GM06990 (cell line): ENCODE measurements around the gene CEP72.

ENCODE experiments used
- DNase-seq: peaks from one replicate; pipeline ENCODE4 v3.0.0-alpha.2; 2011; ENCODE audit not compliant: insufficient read length; ENCODE audit errors: extremely low read depth
- H3K27me3 ChIP-seq: replicated peaks from 2 replicates; pipeline ENCODE4 v1.6.0; 2011; ENCODE audit warnings: low read length; ENCODE audit not compliant: control insufficient read depth, insufficient read depth
- H3K36me3 ChIP-seq: 2 replicates; pipeline ENCODE4 v1.5.1; 2011; ENCODE audit warnings: low read length; ENCODE audit not compliant: control insufficient read depth, insufficient read depth
- H3K4me3 ChIP-seq: replicated peaks from 2 replicates; pipeline ENCODE4 v1.5.1; 2011; ENCODE audit warnings: low read depth, mild to moderate bottlenecking, control low read depth, low read length
- CTCF ChIP-seq: IDR thresholded peaks from 2 replicates; pipeline ENCODE4 v1.5.1; 2011; ENCODE audit warnings: low read length, control low read depth, mild to moderate bottlenecking, inconsistent platforms; ENCODE audit not compliant: insufficient read depth, poor library complexity, severe bottlenecking

Gene CEP72

GRCh38 chr5:589588-589987 lies 22.6 kb upstream of the CEP72 start:
- TF ChIP-seq CTCF: no peak
- H3K27me3 ChIP-seq: no peaks in the 10 kb centered on the region

DNA sequence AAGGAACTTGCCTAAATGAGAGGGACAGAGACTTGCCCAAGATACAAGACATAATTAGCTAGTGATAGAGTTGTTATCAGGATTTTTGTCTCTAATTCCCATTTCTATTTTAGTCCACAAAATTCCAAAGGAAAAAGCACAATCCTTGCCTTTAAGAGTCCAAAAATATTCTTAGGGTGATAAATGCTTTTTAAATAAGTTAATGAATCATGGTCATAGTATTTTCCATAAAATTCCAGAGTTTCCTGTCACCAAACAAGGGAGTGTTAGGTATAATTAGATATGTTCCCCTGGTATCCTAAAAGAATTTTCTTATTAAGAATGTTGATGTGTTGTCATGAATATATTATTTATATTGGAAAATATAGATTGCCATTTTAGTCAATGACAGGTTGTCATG lies 21.8 kb upstream of the CEP72 start:
- TF ChIP-seq CTCF: no peak
- DNase-seq: no peak
- Histone ChIP-seq H3K36me3 (no peaks in the 10 kb centered on the region), H3K4me3 (no peak overlapping the region), H3K27me3 (no peaks in the 10 kb centered on the region)

More at GRCh38 chr5:589588-589987, 22.6 kb upstream of the CEP72 start:
- H3K36me3 ChIP-seq: no peaks in the 10 kb centered on the region
- H3K4me3 ChIP-seq: no peak overlapping the region
- no peak for DNase-seq

- Histone ChIP-seq H3K27me3 (no peaks in the 10 kb centered on the region), H3K4me3 (no peak overlapping the region), H3K36me3 (no peaks in the 10 kb centered on the region)
- no peak for TF ChIP-seq CTCF
- DNase-seq: no peak
These were observed 20.4 kb upstream of the CEP72 start for GRCh38 chr5:591746-592145.

DNA sequence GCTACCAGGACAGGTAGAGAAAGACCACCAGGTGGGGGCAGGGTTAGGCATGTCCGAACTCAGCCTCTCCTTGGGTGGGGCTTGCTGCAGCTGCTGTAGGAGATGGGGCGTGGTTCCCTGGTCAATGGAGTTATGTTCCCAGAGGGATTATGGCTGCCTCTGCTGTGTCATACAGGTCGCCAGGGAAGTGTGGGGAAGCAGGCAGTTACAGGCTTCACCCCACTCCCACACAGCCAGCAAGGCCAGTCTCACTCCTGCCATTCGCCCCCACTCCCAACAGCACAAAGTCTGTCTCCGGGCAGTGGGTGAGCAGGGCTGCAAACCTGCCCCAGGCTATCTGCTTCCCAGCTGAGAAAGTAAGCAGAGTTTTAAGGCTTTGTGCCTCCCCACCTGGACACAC lies 20.0 kb upstream of the CEP72 start:
- Histone ChIP-seq H3K27me3 (no peaks in the 10 kb centered on the region), H3K36me3 (no peaks in the 10 kb centered on the region), H3K4me3 (no peak overlapping the region)
- no peak for DNase-seq
- TF ChIP-seq CTCF: no peak

GRCh38 chr5:593511-593910 lies 18.6 kb upstream of the CEP72 start:
- H3K27me3 ChIP-seq: no peaks in the 10 kb centered on the region; the same call in 1 of the 2 replicates
- H3K4me3 ChIP-seq: no peak overlapping the region
- no peaks in the 10 kb centered on the region for H3K36me3 ChIP-seq
- TF ChIP-seq CTCF: no peak
- DNase-seq: no peak

DNA sequence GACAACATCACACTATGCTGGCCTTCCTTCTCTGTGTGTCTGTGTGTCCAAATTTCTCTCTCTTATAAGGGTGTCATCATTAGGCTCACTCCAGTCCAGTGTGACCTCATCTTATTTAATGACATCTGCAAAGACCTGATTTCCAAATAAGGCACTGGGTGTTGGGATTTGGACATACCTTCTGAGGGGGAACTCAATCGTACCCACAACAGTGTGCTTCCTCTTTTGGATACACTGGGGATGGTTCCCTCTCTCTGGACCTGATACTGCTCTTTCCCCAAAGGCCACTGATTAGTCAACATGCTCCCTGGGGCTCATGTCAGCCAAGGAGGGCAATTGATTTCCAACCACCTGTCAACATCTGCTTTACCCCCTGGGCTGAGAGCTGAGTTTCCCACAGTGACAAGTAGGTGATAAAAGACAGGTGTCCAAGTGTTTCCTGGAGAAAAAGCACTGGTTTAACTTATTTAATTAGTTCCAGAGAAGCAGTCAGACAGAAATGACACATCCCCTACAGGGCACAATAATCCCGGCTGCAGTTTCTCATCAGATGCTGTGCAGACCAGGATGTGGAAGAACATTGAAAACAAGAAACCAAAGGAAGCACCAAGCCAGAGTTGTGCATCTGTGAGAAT lies 17.8 kb upstream of the CEP72 start:
- TF ChIP-seq CTCF: no peak
- no peaks in the 10 kb centered on the region for H3K36me3 ChIP-seq
- DNase-seq: no peak
- H3K4me3 ChIP-seq: no peak overlapping the region
- no peaks in the 10 kb centered on the region; the same call in 1 of the 2 replicates for H3K27me3 ChIP-seq
